Thymus (tissue), 11 donors: ENCODE data around the gene DPYSL5. TPM values are rescaled to one million over a fixed set of nuclear protein-coding genes. Genes with fewer than 3 reads are reported as not detected.

Experiments
- DNase-seq, 9 donors: peaks; one replicate each; pipeline ENCODE4 v3.0.0-alpha.2; 2013; ENCODE audit warnings: low spot score in 9 of 9, low read depth in 6 of 9, missing footprints in 1 of 9
- H3K27ac ChIP-seq, 2 donors: one replicate each; pipeline ENCODE4 v1.5.1; 2013; ENCODE audit warnings: control low read depth in 1 of 2, low read depth in 1 of 2, low read length in 1 of 2, mild to moderate bottlenecking in 1 of 2, moderate library complexity in 1 of 2
- H3K27me3 ChIP-seq, 2 donors: one replicate each; pipeline ENCODE4 v1.5.1; 2013; ENCODE audit warnings: low read length in 1 of 2; ENCODE audit not compliant: control insufficient read depth in 2 of 2, insufficient read depth in 1 of 2
- H3K36me3 ChIP-seq, 2 donors: one replicate each; pipeline ENCODE4 v1.5.1; 2013; ENCODE audit warnings: low read length in 1 of 2, mild to moderate bottlenecking in 1 of 2, moderate library complexity in 1 of 2; ENCODE audit not compliant: control insufficient read depth in 2 of 2, insufficient read depth in 2 of 2
- H3K4me1 ChIP-seq, 2 donors: one replicate each; pipeline ENCODE4 v1.5.1; 2013; ENCODE audit warnings: low read length in 2 of 2; ENCODE audit not compliant: control insufficient read depth in 2 of 2, insufficient read depth in 2 of 2
- H3K4me3 ChIP-seq, 2 donors: one replicate each; pipeline ENCODE4 v1.5.1; 2013; ENCODE audit warnings: low read length in 2 of 2, control low read depth in 1 of 2, mild to moderate bottlenecking in 1 of 2
- H3K9me3 ChIP-seq, 2 donors: one replicate each; pipeline ENCODE4 v1.5.1; 2013; ENCODE audit warnings: low read length in 1 of 2, mild to moderate bottlenecking in 1 of 2; ENCODE audit not compliant: control insufficient read depth in 2 of 2, insufficient read depth in 1 of 2
- WGBS: extraction: QIAGEN DNeasy Blood & Tissue Kit; methylation state at CpG from one replicate; pipeline ENCODE4 v1.1.7; 2013; 5-methylcytosine and 5-hydroxymethylcytosine counted together
- polyA plus RNA-seq: library from polyadenylated mRNA; stranded (reverse); fragments of 200-250 nt; gene quantifications from one replicate; pipeline ENCODE4 v1.2.3, GENCODE V29; 2013
- total RNA-seq: library from RNA; stranded (reverse); fragments of 120-200 nt; gene quantifications from one replicate; pipeline ENCODE4 v1.2.4, GENCODE V29; 2013
- donor health status: healthy.

DPYSL5 gene
- total and polyA plus RNA-seq, 2 donors, result 0.09 to 0.16 TPM

GRCh38 chr2:26936855-26937254 lies 88.9 kb downstream of the DPYSL5 start:
- Histone ChIP-seq H3K36me3 (no peaks in the 10 kb centered on the region), H3K27ac (no peak overlapping the region), H3K27me3 (peaks cover 0 to 13% of the 10 kb centered on the region in 2 donors), H3K4me1 (no peaks in the 10 kb centered on the region), H3K4me3 (no peak overlapping the region), H3K9me3 (no peaks in the 10 kb centered on the region)
- WGBS, result 87% methylated on average over 5 of the region's 5 CpGs
- no peak for DNase-seq

- Histone ChIP-seq H3K9me3 (no peaks in the 10 kb centered on the region), H3K27ac (no peak overlapping the region), H3K4me1 (no peaks in the 10 kb centered on the region), H3K27me3 (peaks cover 0 to 25% of the 10 kb centered on the region in 2 donors), H3K4me3 (no peak overlapping the region), H3K36me3 (no peaks in the 10 kb centered on the region)
- WGBS, result 89% methylated on average over 10 of the region's 10 CpGs
- no peak for DNase-seq
These were observed 90.6 kb downstream of the DPYSL5 start for GRCh38 chr2:26938399-26939118.

- H3K9me3 ChIP-seq, result no peaks in the 10 kb centered on the region
- WGBS, result 96% methylated on average over 9 of the region's 9 CpGs
- DNase-seq, result no peak
These were observed 92.1 kb downstream of the DPYSL5 start for GRCh38 chr2:26940001-26940400.

GRCh38 chr2:26941486-26941885 lies 93.6 kb downstream of the DPYSL5 start:
- Histone ChIP-seq H3K27ac (no peak overlapping the region), H3K9me3 (no peaks in the 10 kb centered on the region), H3K36me3 (no peaks in the 10 kb centered on the region), H3K4me3 (no peak overlapping the region), H3K4me1 (no peaks in the 10 kb centered on the region), H3K27me3 (peaks cover 0 to 28% of the 10 kb centered on the region in 2 donors)
- DNase-seq, result no peak
- WGBS, result 85% methylated on average over 3 of the region's 3 CpGs

More at GRCh38 chr2:26940001-26940400, 92.1 kb downstream of the DPYSL5 start:
- no peaks in the 10 kb centered on the region for H3K36me3 ChIP-seq
- no peak overlapping the region for H3K27ac ChIP-seq
- H3K4me3 ChIP-seq, result no peak overlapping the region
- H3K4me1 ChIP-seq, result no peaks in the 10 kb centered on the region
- peaks cover 0 to 24% of the 10 kb centered on the region in 2 donors for H3K27me3 ChIP-seq

GRCh38 chr2:26942543-26943295 lies 94.8 kb downstream of the DPYSL5 start:
- H3K27ac ChIP-seq, result no peak overlapping the region
- H3K4me3 ChIP-seq, result no peak overlapping the region
- WGBS, result 37% methylated on average over 28 of the region's 28 CpGs
- DNase-seq, result peak in 8 of 9 donors; percentile 8 to 59 (median 38)
- no peaks in the 10 kb centered on the region for H3K4me1 ChIP-seq
- no peaks in the 10 kb centered on the region for H3K9me3 ChIP-seq
- no peaks in the 10 kb centered on the region for H3K36me3 ChIP-seq
- H3K27me3 ChIP-seq, result peaks cover 0 to 28% of the 10 kb centered on the region in 2 donors

GRCh38 chr2:26945991-26946750 lies 98.2 kb downstream of the DPYSL5 start:
- no peak for DNase-seq
- Histone ChIP-seq H3K9me3 (no peaks in the 10 kb centered on the region), H3K4me3 (no peak overlapping the region), H3K27ac (no peak overlapping the region), H3K4me1 (no peaks in the 10 kb centered on the region), H3K36me3 (no peaks in the 10 kb centered on the region), H3K27me3 (peaks cover 0 to 30% of the 10 kb centered on the region in 2 donors)
- WGBS, result 95% methylated on average over 12 of the region's 12 CpGs

- Histone ChIP-seq H3K4me3 (no peak overlapping the region), H3K9me3 (no peaks in the 10 kb centered on the region), H3K4me1 (no peaks in the 10 kb centered on the region), H3K36me3 (no peaks in the 10 kb centered on the region), H3K27me3 (peaks cover 0 to 32% of the 10 kb centered on the region in 2 donors), H3K27ac (no peak overlapping the region)
- no peak for DNase-seq
- 85% methylated on average over 34 of the region's 34 CpGs for WGBS
These were observed 99.2 kb downstream of the DPYSL5 start for GRCh38 chr2:26946841-26947784.

GRCh38 chr2:26948800-26949199 lies 100.9 kb downstream of the DPYSL5 start:
- H3K4me3 ChIP-seq, result no peak overlapping the region
- no peaks in the 10 kb centered on the region for H3K4me1 ChIP-seq
- H3K27ac ChIP-seq, result no peak overlapping the region
- no peaks in the 10 kb centered on the region for H3K36me3 ChIP-seq
- no peaks in the 10 kb centered on the region for H3K9me3 ChIP-seq
- H3K27me3 ChIP-seq, result peaks cover 0 to 24% of the 10 kb centered on the region in 2 donors
- 97% methylated on average over 3 of the region's 3 CpGs for WGBS
- no peak for DNase-seq
